H1 (cell line): ENCODE results near the gene PTPRC. TPM values are rescaled to one million over a fixed set of nuclear protein-coding genes. Genes with fewer than 3 reads are reported as not detected.

Source experiments
- CTCF ChIA-PET: fragments of 300-600 bp; sonication (Branson Sonifier 250); formaldehyde crosslinking; loops from one replicate; lab custom pipeline; 2021; ENCODE audit not compliant: partially characterized antibody; lab: Charles Lee
- POLR2A ChIA-PET: fragments of 300-600 bp; sonication (Branson Sonifier 250); formaldehyde crosslinking; loops from one replicate; lab custom pipeline; 2021; ENCODE audit warnings: inconsistent platforms; ENCODE audit not compliant: partially characterized antibody; lab: Charles Lee
- DNase-seq, 2 experiments: peaks; one replicate each; pipeline versions ENCODE4 v3.0.0 to v3.0.0-alpha.2; 2010 to 2022; ENCODE audit warnings: low spot score in 2 of 2, low read depth in 1 of 2, mixed read lengths in 1 of 2
- FAIRE-seq: peaks from 2 replicates; lab custom pipeline; 2011; peaks lifted over from hg19 to GRCh38; lab: Jason Lieb, UNC
- H2AFZ ChIP-seq: 2 replicates; pipeline ENCODE4 v1.8.1; 2012; ENCODE audit warnings: low read length, inconsistent platforms
- H2AK5ac ChIP-seq: 2 replicates; pipeline ENCODE4 v1.6.1; 2013; ENCODE audit warnings: low read depth, low read length
- H2BK120ac ChIP-seq: replicated peaks from 2 replicates; pipeline ENCODE3; 2013; ENCODE audit warnings: low read depth, low read length, inconsistent platforms
- H2BK12ac ChIP-seq: 2 replicates; pipeline ENCODE4 v1.6.1; 2013; ENCODE audit warnings: low read depth, low read length
- H2BK15ac ChIP-seq: 2 replicates; pipeline ENCODE4 v1.6.1; 2013; ENCODE audit warnings: low read length
- H2BK20ac ChIP-seq: 2 replicates; pipeline ENCODE4 v1.6.1; 2013; ENCODE audit warnings: low read length
- H2BK5ac ChIP-seq: 2 replicates; pipeline ENCODE4 v1.6.1; 2013; ENCODE audit warnings: low read depth, low read length
- H3K14ac ChIP-seq: 2 replicates; pipeline ENCODE4 v1.6.1; 2013; ENCODE audit warnings: inconsistent platforms; ENCODE audit not compliant: insufficient read length
- H3K18ac ChIP-seq: 2 replicates; pipeline ENCODE4 v1.6.1; 2013; ENCODE audit warnings: low read length; ENCODE audit errors: extremely low read depth
- H3K23ac ChIP-seq: 2 replicates; pipeline ENCODE4 v1.6.1; 2013; ENCODE audit warnings: inconsistent platforms; ENCODE audit not compliant: insufficient read length
- H3K23me2 ChIP-seq: 2 replicates; pipeline ENCODE4 v1.6.1; 2013; ENCODE audit warnings: low read depth, low read length
- H3K27ac ChIP-seq: 2 replicates; pipeline ENCODE4 v1.6.1; 2011; ENCODE audit warnings: low read depth, low read length, inconsistent platforms
- H3K27me3 ChIP-seq, 4 experiments: replicated peaks in 1 of 4; 1 replicate in 1 of 4; 2 replicates in 3 of 4; pipeline versions ENCODE4 v1.6.1 to v1.8.1; 2011 to 2013; ENCODE audit warnings: low read length in 3 of 4, mild to moderate bottlenecking in 3 of 4, inconsistent platforms in 2 of 4, mixed read lengths in 2 of 4, moderate library complexity in 1 of 4; ENCODE audit not compliant: control insufficient read depth in 3 of 4, insufficient read depth in 3 of 4; ENCODE audit errors: extremely low read depth in 1 of 4
- H3K36me3 ChIP-seq, 4 experiments: 2 replicates each; pipeline versions ENCODE4 v1.6.1 to v1.8.1; 2011 to 2013; ENCODE audit warnings: mild to moderate bottlenecking in 4 of 4, low read length in 3 of 4, moderate library complexity in 2 of 4, control low read depth in 1 of 4, inconsistent platforms in 1 of 4; ENCODE audit not compliant: insufficient read depth in 4 of 4, control insufficient read depth in 2 of 4
- H3K4ac ChIP-seq: replicated peaks from 2 replicates; pipeline ENCODE3; 2013; ENCODE audit warnings: low read length, low read depth, mixed read lengths, inconsistent platforms; ENCODE audit not compliant: insufficient read length
- H3K4me1 ChIP-seq, 4 experiments: replicated peaks in 1 of 4; 1 replicate in 1 of 4; 2 replicates in 3 of 4; pipeline versions ENCODE4 v1.6.1 to v1.8.1; 2011 to 2013; ENCODE audit warnings: low read length in 3 of 4, inconsistent platforms in 2 of 4, mixed read lengths in 1 of 4; ENCODE audit not compliant: insufficient read depth in 4 of 4, control insufficient read depth in 3 of 4
- H3K4me2 ChIP-seq, 2 experiments: 2 replicates each; pipeline versions ENCODE4 v1.6.1 to v1.8.1; 2011 to 2013; ENCODE audit warnings: low read depth in 2 of 2, low read length in 2 of 2, control low read depth in 1 of 2, inconsistent platforms in 1 of 2, mild to moderate bottlenecking in 1 of 2; ENCODE audit not compliant: insufficient read depth in 1 of 2
- H3K4me3 ChIP-seq, 4 experiments: fragments of 200-600, 300-600 bp in 1 of 4; sonication (generic), shearing (Covaris generic), sonication (Bioruptor Twin) in 1 of 4; 2 replicates each; pipeline versions ENCODE4 v1.5.1 to v1.8.1; 2011 to 2016; ENCODE audit warnings: low read length in 4 of 4, low read depth in 3 of 4, control low read depth in 2 of 4, inconsistent platforms in 2 of 4, mild to moderate bottlenecking in 2 of 4, mixed read lengths in 1 of 4, moderate library complexity in 1 of 4; ENCODE audit not compliant: insufficient read depth in 2 of 4; ENCODE audit errors: extremely low read depth in 1 of 4
- H3K56ac ChIP-seq: replicated peaks from 2 replicates; pipeline ENCODE3; 2013; ENCODE audit warnings: low read depth, mild to moderate bottlenecking, mixed read lengths, low read length, inconsistent platforms; ENCODE audit not compliant: insufficient read length
- H3K79me1 ChIP-seq: 2 replicates; pipeline ENCODE4 v1.6.1; 2013; ENCODE audit warnings: low read depth, low read length, control low read depth
- H3K79me2 ChIP-seq, 2 experiments: 2 replicates each; pipeline versions ENCODE4 v1.6.1 to v1.8.1; 2012 to 2013; ENCODE audit warnings: low read length in 2 of 2, mild to moderate bottlenecking in 2 of 2, inconsistent platforms in 1 of 2; ENCODE audit not compliant: insufficient read depth in 2 of 2, control insufficient read depth in 1 of 2
- H3K9ac ChIP-seq, 4 experiments: replicated peaks in 1 of 4; 1 replicate in 1 of 4; 2 replicates in 3 of 4; pipeline versions ENCODE4 v1.6.1 to v1.8.1; 2011 to 2013; ENCODE audit warnings: low read depth in 3 of 4, low read length in 3 of 4, control low read depth in 2 of 4, mild to moderate bottlenecking in 2 of 4, moderate library complexity in 2 of 4, inconsistent platforms in 1 of 4; ENCODE audit errors: extremely low read depth in 1 of 4
- H3K9me3 ChIP-seq, 2 experiments: 2 replicates each; pipeline versions ENCODE4 v1.6.1 to v1.8.1; 2012 to 2013; ENCODE audit warnings: mild to moderate bottlenecking in 2 of 2, moderate library complexity in 2 of 2, control low read depth in 1 of 2, inconsistent platforms in 1 of 2, low read depth in 1 of 2, low read length in 1 of 2, mixed read lengths in 1 of 2; ENCODE audit not compliant: insufficient read depth in 2 of 2
- H4K20me1 ChIP-seq, 2 experiments: replicated peaks in 1 of 2; 2 replicates each; pipeline versions ENCODE3 to v1.8.1; 2011 to 2013; ENCODE audit warnings: inconsistent platforms in 2 of 2, low read length in 2 of 2, mild to moderate bottlenecking in 1 of 2; ENCODE audit not compliant: insufficient read depth in 2 of 2, control insufficient read depth in 1 of 2
- H4K5ac ChIP-seq: 2 replicates; pipeline ENCODE4 v1.6.1; 2013; ENCODE audit warnings: low read length, low read depth, mixed read lengths, inconsistent platforms; ENCODE audit not compliant: insufficient read length
- H4K8ac ChIP-seq: 2 replicates; pipeline ENCODE4 v1.8.0; 2013; ENCODE audit warnings: mild to moderate bottlenecking, moderate library complexity, low read length, inconsistent platforms; ENCODE audit not compliant: insufficient read depth; ENCODE audit errors: extremely low read depth
- H4K91ac ChIP-seq: replicated peaks from 2 replicates; pipeline ENCODE3; 2013; ENCODE audit warnings: low read length, mixed read lengths, inconsistent platforms; ENCODE audit not compliant: insufficient read length
- BACH1 ChIP-seq: IDR thresholded peaks from 2 replicates; pipeline ENCODE4 v1.6.1; 2012; ENCODE audit warnings: low read length, improper control_type of control experiment
- EZH2 ChIP-seq: fragments of 200-600 bp; sonication (generic); IDR thresholded peaks from 2 replicates; pipeline ENCODE4 v1.7.1; 2012; ENCODE audit warnings: low read depth, mild to moderate bottlenecking, moderate library complexity, low read length, inconsistent platforms; ENCODE audit not compliant: severe bottlenecking
- JUND ChIP-seq: IDR thresholded peaks from 2 replicates; pipeline ENCODE4 v1.6.1; 2011; ENCODE audit warnings: mild to moderate bottlenecking, improper control_type of control experiment, low read length
- KDM1A ChIP-seq: fragments of 200-600, 300-600 bp; sonication (generic); IDR thresholded peaks from 2 replicates; pipeline ENCODE4 v1.7.1; 2016; ENCODE audit warnings: mild to moderate bottlenecking, low read length, borderline replicate concordance
- NANOG ChIP-seq: IDR thresholded peaks from 2 replicates; pipeline ENCODE4 v1.6.1; 2011; ENCODE audit warnings: low read length, low read depth, mild to moderate bottlenecking, inconsistent platforms; ENCODE audit not compliant: insufficient read depth, poor library complexity, severe bottlenecking
- PHF8 ChIP-seq: fragments of 200-600 bp; sonication (generic); conservative IDR thresholded peaks from 2 replicates; pipeline ENCODE4 v1.7.1; 2012; ENCODE audit warnings: low read depth, mild to moderate bottlenecking, inconsistent platforms, low read length, moderate library complexity
- POLR2A ChIP-seq, 2 experiments: IDR thresholded peaks; 1 replicate in 1 of 2; 2 replicates in 1 of 2; pipeline ENCODE4 v1.6.1; 2011; ENCODE audit warnings: low read depth in 2 of 2, low read length in 2 of 2, mild to moderate bottlenecking in 2 of 2; ENCODE audit errors: control extremely low read depth in 1 of 2
- POLR2AphosphoS5 ChIP-seq: IDR thresholded peaks from 2 replicates; pipeline ENCODE4 v1.6.1; 2011; ENCODE audit warnings: low read depth, low read length
- RAD21 ChIP-seq, 2 experiments: IDR thresholded peaks in 1 of 2; conservative IDR thresholded peaks in 1 of 2; 2 replicates each; pipeline ENCODE4 v1.6.1; 2011; ENCODE audit warnings: low read depth in 2 of 2, low read length in 2 of 2, improper control_type of control experiment in 1 of 2, inconsistent platforms in 1 of 2, mild to moderate bottlenecking in 1 of 2, moderate library complexity in 1 of 2
- RFX5 ChIP-seq: IDR thresholded peaks from 2 replicates; pipeline ENCODE4 v1.6.1; 2011; ENCODE audit warnings: low read depth, low read length, improper control_type of control experiment, borderline replicate concordance
- WGBS, 2 experiments: shearing (Covaris generic) in 1 of 2; methylation state at CpG; one replicate each; pipeline versions ENCODE4 v1.1.6 to v1.1.7; 2013 to 2015; ENCODE audit warnings: low lambda C conversion rate in 2 of 2, mixed read lengths in 2 of 2, inconsistent platforms in 1 of 2, low coverage in 1 of 2, missing lambda C conversion rate in 1 of 2; ENCODE audit not compliant: insufficient replicate concordance in 2 of 2, insufficient coverage in 1 of 2, insufficient read length in 1 of 2; ENCODE audit errors: extremely low coverage in 1 of 2, missing lambda C conversion rate in 1 of 2; 5-methylcytosine and 5-hydroxymethylcytosine counted together
- polyA plus RNA-seq, 7 experiments: library from polyadenylated mRNA; depleted of rRNA in 3 of 7; stranded (reverse) in 5 of 7; unstranded in 2 of 7; fragments of >200 nt in 5 of 7; fragments of 200-250 nt in 2 of 7; gene quantifications; 1 replicate in 5 of 7; 2 replicates in 1 of 7; 4 replicates in 1 of 7; pipeline versions ENCODE4 v1.2.1 to v1.2.3, GENCODE V29; 2011 to 2013; ENCODE audit warnings: missing spikeins in 2 of 7, mixed read lengths in 2 of 7
- total RNA-seq: library from RNA; stranded (reverse); fragmentation: NEBNext Ultra II Directional; extraction: Animal tissue kit (Norgen Biotek cat#: 25700); gene quantifications from 2 replicates; pipeline ENCODE4 v1.2.1, GENCODE V29; 2021
- TF ChIP-seq, protein P1 (sequence below): IDR thresholded peaks from 2 replicates; pipeline ENCODE4 v1.6.1; 2012; ENCODE audit warnings: inconsistent platforms
- TF ChIP-seq, protein P2 (sequence below): IDR thresholded peaks from 2 replicates; pipeline ENCODE4 v1.6.1; 2012; ENCODE audit warnings: low read length, inconsistent platforms

PTPRC gene
- total and polyA plus RNA-seq, 2 of the 8 experiments (the other 6 are each of a cell fraction or from before 2014, with no cell fraction given): 0.05 TPM; not detected in 1

DNA sequence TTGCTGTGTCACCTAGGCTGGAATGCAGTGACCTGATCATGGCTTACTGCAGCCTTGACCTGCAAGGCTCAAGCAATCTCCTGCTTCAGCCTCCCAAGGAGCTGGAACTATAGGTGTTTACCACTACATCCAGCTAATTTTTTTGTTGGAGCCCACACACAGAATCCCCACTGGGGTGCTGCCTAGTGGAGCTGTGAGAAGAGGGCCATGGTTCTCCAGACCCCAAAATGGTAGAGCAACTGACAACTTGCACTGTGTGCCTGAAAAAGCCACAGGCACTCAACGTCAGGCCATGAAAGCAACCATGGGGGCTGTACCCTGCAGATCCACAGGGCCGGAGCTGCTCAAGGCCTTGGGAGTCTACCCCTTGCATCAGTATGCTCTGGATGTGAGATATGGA, 39.1 kb upstream of the PTPRC start:
- Histone ChIP-seq H3K23me2 (no peaks in the 10 kb centered on the region), H4K20me1 (no peaks in the 10 kb centered on the region), H3K79me1 (no peaks in the 10 kb centered on the region), H3K56ac (no peak overlapping the region), H3K27ac (no peak overlapping the region), H3K9ac (no peak overlapping the region), H2BK120ac (no peak overlapping the region), H3K14ac (no peak overlapping the region), H3K79me2 (no peaks in the 10 kb centered on the region), H3K4me2 (no peak overlapping the region), H2BK15ac (no peak overlapping the region), H2AFZ (no peak overlapping the region), H4K8ac (no peak overlapping the region), H3K4ac (no peak overlapping the region), H4K5ac (no peak overlapping the region), H2BK20ac (no peak overlapping the region), H3K23ac (no peak overlapping the region), H3K18ac (no peak overlapping the region), H3K9me3 (peaks cover 0 to 10% of the 10 kb centered on the region in 2 experiments; a peak in 1 of 4 replicates), H3K27me3 (no peaks in the 10 kb centered on the region), H3K4me3 (no peak overlapping the region), H2BK5ac (no peak overlapping the region), H3K4me1 (peaks cover 0 to 2% (median 0%) of the 10 kb centered on the region in 4 experiments; a peak in 1 of 7 replicates), H4K91ac (no peak overlapping the region), H3K36me3 (no peaks in the 10 kb centered on the region; a peak in 1 of 8 replicates), H2AK5ac (no peak overlapping the region), H2BK12ac (peak overlapping the region; percentile 32; the same call in 1 of the 2 replicates)
- FAIRE-seq: no peak
- DNase-seq: no peak
- 87% methylated on average over 2 of the region's 2 CpGs; no CpG with 5 or more reads in 1 of the 2 experiments for WGBS, 2 experiments
- ChIA-PET CTCF (no interaction called here), POLR2A (no interaction called here)
- TF ChIP-seq, protein P1, sequence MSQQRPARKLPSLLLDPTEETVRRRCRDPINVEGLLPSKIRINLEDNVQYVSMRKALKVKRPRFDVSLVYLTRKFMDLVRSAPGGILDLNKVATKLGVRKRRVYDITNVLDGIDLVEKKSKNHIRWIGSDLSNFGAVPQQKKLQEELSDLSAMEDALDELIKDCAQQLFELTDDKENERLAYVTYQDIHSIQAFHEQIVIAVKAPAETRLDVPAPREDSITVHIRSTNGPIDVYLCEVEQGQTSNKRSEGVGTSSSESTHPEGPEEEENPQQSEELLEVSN: no peak
- TF ChIP-seq JUND (no peak), NANOG (no peak), POLR2AphosphoS5 (no peak), PHF8 (no peak), EZH2 (no peak), KDM1A (no peak), RAD21 (IDR thresholded peaks at IDR 0.05 in 1 of 2, conservative IDR thresholded peaks at IDR 0.05 in 1 of 2; ENCODE audit: low read depth in 2 of 2, low read length in 2 of 2) (no peak), RFX5 (no peak), POLR2A (IDR thresholded peaks at IDR 0.05; ENCODE audit: control extremely low read depth in 1 of 2, low read depth in 2 of 2, low read length in 2 of 2) (no peak), BACH1 (no peak)
- TF ChIP-seq, protein P2, sequence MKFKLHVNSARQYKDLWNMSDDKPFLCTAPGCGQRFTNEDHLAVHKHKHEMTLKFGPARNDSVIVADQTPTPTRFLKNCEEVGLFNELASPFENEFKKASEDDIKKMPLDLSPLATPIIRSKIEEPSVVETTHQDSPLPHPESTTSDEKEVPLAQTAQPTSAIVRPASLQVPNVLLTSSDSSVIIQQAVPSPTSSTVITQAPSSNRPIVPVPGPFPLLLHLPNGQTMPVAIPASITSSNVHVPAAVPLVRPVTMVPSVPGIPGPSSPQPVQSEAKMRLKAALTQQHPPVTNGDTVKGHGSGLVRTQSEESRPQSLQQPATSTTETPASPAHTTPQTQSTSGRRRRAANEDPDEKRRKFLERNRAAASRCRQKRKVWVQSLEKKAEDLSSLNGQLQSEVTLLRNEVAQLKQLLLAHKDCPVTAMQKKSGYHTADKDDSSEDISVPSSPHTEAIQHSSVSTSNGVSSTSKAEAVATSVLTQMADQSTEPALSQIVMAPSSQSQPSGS: no peak
